ENCODE measurements around the gene PRR16.

Gene PRR16

DNA sequence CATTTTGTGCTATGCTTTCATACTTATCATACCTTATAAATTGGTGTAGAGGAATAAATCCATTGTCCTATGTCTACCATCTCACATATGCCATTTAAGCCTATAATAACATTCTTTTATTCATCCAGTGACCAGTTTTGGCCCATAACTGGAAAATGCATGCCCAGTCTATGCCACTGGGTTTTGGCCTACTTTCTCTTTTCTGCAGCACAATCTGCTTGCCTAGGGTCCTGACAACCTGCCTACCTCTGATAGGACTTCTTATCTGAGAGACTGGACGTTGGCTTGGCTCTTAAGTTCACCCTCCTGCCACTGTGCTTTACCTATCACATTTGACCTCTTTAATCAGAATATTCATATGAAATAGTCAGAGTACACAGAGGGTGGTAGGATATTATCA, 103.0 kb downstream of the PRR16 start:
- DNase-seq (ENCODE audit: low read depth in 2 of 2): no peak

DNA sequence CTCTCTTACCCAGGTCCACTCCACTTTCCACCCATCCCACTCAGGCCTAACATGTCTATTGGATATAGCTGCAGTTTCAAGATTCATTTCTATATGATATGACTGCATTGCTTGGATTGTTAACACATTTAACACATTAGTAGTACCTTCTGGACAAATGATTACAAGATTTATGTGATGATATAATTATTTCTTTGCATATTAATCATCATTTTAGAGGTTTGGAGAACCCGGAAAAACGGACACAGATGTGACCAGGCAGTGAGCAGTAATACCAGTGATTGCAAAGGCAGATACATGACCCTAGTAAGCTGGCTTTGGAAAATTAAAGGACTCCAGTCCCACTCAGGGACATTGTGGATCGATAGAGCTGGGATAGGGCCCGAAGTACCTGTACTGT, 103.8 kb downstream of the PRR16 start:
- DNase-seq (ENCODE audit: low read depth in 2 of 2): no peak

DNA sequence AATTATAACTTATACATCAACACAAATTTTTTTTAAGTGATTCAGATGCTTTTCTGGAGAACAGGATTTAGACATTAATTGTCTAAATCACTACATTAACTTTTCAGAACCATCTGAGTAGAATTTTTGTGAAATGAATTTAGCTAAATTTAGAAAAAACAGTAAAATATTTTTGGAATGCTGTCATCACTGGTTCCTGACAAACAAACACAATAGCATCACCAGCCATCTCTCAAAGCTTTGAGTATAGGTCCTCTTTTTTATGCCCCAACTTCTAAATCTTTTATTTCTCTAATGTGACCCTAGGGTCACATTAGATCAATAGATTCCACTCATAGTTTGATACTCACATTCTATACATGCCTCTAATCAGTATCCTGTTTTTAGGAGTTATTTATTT, 104.6 kb downstream of the PRR16 start:
- no peak for DNase-seq (ENCODE audit: low read depth in 2 of 2)

DNA sequence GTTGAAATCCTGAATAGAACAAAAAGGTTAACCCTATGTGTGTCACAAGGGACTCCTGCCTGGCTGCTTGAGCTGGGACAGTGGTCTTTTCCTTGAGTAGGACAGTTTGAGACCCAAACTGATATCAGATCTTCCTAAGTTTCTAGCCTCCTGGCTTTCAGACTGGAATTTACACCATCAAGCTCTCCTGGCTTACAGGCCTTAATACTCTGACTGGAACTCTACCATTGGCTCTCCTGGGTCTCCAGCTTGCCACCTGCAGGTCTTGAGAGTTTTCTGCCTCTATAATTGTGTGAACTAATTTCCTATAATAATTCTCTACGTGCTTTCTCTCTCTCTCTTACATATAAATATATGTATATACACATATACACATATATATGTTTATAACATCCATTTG, 112.5 kb downstream of the PRR16 start:
- no peak for DNase-seq (ENCODE audit: low read depth in 2 of 2)

DNA sequence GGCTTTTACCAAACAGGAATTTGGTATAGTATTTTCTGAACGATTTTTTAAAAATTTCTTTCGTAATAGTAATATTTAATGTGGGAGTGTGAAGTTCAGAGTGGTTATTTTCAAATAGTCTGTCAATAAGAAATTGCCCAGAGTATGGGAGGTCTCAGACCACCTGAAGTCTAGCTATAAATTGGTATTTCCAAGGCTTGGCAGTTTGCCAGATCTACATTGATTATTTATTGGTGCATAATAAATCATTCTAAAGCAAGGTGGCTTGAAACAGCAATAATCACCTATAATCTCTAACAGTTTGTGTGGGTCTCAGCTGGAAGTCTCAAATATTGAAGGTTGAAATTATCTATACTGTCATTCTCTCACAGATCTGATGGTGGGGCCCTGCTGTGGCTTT, 118.5 kb downstream of the PRR16 start:
- DNase-seq (ENCODE audit: low read depth in 2 of 2): no peak

DNA sequence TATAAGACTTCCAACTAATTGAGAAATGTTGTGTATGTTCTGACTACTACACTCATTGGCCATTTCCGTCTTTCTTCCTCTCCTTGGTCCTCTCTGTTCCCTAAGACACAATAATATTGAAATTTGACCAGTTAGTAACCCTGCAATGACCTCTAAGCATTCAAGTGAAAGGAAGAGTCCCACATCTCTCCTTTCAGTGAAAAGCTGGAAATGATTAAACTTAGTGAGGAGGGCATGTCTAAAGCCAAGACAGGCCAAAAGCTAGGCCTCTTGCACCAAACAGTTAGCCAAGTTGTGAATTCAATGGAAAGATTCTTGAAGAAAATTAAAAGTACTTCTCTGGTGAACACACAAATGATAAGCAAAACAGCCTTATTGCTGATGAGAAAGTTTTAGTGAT, 122.5 kb downstream of the PRR16 start:
- no peak for DNase-seq (ENCODE audit: low read depth in 2 of 2)

DNA sequence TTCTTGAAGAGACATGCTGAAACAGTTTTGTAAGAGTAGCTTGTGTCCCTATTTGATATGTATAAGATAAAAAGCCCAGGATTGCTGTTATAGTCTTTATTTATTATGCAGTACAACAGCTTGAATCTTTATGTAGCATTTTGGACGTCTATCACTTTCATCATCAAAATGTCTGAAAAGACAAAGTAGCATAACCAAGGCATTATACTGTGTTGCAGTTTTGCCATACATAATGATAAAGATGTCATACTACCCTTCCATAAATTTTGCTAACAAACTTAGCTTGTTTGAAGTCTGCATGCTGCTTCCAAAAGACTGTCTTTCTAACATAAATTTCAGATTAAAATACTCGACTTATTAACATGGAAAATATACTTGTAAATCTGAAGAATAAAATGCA, 127.8 kb downstream of the PRR16 start:
- no peak for DNase-seq (ENCODE audit: low read depth in 2 of 2)

DNA sequence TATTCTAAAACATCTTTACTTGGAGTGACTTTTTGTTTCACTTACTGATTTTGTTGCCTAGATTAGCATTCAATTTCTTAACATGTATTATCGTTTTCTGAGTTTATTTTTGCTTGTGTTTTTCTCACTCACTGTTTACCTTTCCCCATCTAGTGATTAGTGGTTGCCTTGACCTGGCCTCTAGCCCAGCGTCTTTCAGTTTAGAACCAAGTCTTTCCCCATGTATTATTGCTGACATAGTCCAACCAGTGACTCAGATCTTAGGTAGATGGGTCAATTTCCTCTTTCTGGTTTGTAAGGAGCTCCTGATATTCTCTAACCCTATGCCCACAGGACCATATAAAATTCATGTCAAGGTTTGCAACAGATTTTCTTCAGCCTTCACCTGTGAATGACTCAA, 135.5 kb downstream of the PRR16 start:
- DNase-seq (ENCODE audit: low read depth in 2 of 2): no peak

DNA sequence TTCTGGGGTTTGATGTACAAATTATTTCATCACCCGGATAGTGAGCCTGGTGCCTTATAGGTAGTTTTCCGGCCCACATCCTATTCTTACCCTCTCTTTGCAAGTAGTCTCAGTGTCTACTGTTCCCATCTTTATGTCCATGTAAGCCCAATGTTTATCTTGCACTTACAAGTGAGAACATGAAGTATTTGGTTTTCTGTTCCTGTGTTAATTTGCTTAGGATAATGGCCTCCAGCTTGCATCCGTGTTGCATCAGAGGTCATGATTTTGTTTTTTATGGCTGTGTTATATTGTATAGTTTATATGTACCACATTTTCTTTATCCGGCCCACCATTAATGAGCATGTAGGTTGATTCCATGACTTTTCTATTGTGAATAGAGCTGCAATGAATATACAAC, 136.5 kb downstream of the PRR16 start:
- no peak for DNase-seq (ENCODE audit: low read depth in 2 of 2)

DNA sequence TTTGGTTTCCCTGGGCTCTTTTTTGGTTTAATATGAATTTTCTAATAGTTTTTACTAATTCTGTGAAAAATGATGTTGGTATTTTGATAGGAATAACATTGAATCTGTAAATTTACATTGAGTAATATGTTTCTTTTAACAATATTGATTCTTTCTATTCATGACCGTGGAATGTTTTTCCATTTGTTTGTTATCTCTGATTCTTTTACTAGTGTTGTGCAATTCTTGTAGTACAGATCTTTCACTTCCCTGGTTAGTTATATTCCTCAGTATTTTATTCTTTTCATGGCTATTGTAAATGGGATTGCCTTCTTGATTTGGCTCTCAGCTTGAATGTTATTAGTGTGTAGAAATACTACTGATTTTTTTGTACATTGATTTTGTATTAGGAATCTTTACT, 137.9 kb downstream of the PRR16 start:
- no peak for DNase-seq (ENCODE audit: low read depth in 2 of 2)

DNA sequence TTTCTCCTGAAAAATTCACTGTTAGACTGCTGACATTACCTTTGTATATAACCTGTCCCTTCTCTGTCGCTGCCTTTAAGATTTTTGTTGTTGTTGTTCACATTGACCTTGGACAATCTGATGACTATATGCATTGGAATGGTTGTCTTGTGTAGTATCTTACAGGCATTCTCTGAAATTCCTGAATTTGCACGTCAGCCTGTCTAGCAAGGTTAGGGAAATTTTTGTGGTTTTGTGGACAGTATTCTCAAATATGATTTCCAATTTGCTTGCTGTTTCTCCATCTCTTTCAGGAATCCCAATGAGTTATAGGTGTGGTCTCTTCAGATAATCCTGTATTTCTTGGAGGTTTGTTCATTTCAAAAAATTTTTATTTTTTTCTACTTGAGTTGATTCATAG, 140.8 kb downstream of the PRR16 start:
- no peak for DNase-seq (ENCODE audit: low read depth in 2 of 2)

DNA sequence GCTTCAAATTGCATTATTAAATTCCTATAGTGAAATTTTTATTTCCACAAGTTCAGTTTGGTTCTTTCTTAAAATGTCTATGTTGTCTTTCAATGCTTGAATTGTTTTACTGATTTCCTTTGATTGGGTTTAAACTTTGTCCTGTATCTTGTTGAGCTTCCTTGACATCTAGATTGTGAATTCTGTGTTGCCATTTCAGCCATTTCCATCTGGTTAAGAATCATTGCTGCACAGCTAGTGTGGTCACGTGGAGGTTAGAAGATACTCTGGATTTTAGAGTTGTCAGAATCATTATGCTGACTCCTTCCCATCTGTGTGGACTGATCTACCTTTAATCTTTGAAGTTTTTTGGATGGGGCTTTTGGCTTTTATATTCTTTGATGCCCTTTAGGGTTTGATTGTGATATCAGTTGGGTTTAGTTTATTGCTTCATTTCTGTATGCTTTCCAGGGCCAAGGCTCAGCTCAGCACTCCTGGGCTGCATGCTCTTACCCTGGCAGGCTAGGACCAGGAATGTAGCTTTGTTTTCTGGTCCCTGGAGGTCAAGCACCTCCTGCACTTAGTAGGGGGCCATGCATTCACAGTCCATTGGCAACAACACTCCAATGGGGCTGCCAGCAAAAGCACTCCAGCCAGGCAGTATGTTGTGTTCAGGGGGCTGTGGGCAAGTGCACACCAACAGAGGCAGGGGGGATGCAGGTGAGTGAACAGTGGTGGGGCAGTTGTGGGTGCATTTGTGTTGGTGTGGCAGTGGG, 141.4 kb downstream of the PRR16 start:
- no peak for DNase-seq (ENCODE audit: low read depth in 2 of 2)

DNA sequence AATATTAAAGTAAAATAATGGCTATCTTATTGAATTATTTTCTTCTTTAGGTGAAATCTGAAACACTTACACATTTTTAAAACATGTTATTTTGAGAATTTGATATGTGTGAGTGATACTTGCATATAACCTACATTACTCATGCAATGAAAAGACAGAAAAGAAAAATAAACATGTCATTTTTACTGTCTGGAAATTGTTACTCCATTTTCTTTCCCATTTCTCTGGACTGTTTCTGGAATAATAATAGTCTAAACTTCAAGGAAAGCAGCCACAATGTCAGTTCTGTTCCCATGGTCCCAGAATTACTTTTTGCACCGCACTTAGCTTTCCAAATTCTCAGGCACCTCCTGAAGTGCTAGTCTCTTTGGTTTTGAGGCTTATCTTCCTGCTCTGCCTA, 145.5 kb downstream of the PRR16 start:
- no peak for DNase-seq (ENCODE audit: low read depth in 2 of 2)

DNA sequence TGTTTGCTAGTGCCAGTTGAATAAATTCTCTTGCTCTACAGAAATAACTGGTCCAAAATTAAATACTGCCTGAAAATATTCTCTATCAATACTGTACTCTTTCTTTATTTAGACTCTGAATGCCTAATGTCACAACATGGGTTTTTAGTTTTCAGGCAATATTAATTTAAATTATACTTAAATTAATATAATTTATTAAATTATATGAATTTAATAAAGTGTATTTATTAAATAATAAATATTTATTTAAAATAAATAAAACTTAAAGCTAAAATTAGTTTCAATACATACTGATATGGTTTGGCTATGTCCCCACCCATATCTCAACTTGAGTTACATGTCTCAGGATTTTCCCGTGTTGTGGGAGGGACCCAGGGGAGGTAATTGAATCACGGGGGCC, 146.0 kb downstream of the PRR16 start:
- no peak for DNase-seq (ENCODE audit: low read depth in 2 of 2)

DNA sequence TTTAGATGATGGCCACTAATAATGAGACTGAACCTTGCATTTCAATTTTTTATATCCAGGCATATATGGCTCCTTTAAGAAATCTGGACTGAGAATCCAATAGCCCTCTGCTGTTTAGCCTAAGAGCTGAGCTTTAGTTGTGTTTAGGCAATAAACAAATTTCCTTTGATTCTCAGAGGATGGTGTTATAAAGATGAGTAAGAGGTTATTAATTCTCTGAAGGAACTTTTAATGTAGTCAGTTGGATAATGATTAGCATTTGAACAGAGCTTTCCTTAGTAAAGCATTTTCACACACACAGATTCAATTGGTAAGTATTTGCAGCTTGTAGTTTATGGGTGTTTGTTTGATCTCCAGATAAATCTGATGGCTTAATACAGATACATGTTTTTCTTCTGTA, 149.6 kb downstream of the PRR16 start:
- no peak for DNase-seq (ENCODE audit: low read depth in 2 of 2)

DNA sequence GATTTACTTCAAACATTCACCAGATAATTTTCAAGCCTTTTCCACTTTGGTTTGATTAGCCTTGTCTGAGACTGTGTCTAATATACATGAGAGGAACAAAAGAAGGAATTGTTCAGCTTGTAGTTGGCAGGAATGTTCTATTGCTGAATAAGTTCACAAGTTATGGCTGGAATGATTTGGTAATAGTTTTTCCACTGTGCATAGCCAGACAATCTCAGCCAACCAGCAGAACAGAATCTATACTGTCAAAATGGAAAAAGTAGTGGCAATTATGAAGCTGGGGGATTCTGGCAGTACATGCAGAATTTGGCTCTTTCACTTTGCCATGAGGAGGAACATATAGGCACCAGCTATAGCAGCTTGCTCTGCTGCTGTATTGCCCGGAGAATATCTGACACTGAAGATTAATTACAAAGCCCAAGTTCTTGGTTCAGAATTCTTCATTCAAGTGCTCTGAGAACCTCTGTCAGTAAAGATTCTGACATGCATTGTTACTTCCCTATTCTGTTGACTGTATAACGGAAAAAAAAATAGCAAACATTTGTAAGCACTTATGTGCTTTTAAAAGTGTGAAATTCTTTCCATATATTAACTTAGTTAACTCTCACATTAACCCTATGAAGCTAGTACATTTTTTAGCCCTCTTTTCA, 150.6 kb downstream of the PRR16 start:
- DNase-seq (ENCODE audit: low read depth in 2 of 2): no peak

DNA sequence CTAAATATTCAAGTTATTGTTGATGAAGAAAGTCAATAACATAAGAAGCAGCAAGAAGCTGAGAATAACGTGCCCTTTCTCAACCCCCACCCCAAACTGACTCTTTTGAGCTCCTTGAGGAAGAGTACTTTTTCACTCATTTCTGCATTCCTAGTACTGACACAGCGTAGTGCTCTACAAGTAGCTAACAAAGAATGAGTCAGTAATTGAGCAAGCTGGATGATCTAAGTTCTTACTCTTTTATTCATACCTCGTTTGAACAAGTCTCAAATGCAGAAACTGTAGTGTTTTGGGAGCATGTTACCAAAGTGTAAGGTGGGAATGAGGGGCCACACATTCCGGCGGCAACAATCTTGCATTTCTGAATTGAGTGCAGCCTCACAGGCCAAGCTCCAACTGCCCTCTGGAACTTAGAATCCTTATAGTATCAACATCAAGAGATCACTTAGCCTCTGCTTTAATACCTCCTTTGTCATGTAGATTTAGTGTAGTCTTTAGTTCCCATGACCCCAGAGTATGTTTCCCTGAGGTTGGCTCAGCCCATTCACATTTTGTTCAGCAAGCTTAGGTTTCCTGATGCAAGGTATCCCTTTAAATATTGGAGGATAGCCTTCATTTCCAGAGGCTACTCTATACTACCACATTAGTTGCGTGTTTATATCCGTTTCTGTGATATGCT, 152.0 kb downstream of the PRR16 start:
- no peak for DNase-seq (ENCODE audit: low read depth in 2 of 2)

DNA sequence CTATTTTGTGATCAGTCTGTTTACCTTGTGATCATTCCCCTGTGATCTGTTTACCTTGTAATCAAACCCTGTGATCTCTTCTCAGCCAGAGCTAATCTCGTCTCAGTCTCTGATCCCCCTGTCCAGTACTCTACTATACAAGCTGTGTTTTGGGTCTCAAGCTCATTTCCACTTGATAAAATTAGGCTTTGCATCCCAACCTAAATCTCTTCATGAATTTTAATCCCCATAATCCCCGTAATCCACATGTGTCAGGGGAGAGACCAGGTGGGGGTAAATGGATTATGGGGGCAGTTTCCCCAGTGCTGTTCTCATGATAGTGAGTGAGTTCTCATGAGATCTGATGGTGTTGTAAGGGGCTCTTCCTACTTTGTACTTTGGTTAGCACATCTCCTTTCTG, 157.2 kb downstream of the PRR16 start:
- no peak for DNase-seq (ENCODE audit: low read depth in 2 of 2)

DNA sequence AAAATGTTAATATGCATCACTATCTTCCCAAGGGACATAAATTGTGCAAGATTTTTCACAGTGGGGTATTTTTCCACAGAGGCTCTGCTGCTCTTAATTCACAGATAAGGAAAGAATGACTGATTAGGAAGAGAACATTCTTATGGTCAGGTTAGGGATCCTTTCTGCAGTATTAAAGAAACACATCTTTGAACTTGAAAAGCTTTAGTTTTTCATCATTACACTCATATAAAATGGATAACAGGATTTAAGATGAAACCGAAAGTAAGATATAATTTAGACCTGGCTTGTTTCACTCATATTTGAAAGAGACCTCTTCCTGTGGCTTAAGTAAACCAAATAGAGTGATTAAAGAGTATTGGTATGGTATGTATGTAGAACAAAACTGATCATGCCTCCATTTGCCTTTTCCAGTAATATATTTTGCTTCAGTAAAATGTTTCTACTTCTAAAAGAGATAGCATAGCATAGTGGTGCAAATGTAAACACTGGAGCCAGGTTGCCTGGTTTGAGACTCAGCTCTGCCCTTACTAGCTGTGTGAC, 160.0 kb downstream of the PRR16 start:
- DNase-seq (ENCODE audit: low read depth in 2 of 2): no peak

DNA sequence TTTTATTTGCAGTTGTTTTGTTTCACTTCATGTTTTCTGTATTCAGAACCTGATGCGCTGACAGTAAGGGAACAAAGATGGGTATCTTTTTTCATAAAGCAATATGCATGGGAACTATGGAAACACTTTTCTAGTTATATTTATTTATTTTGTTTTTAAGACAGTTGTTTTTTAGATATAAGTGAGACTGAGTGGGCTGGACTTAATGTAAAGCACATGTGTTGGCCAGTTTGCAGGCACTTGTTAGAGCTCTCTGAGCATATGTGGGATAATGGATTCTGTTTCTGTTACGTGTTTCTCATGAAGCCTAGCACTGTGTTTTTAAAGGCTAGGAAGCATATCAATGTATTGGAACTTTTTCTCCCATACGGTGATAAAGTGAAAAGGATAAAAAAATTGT, 164.1 kb downstream of the PRR16 start:
- DNase-seq (ENCODE audit: low read depth in 2 of 2): no peak

DNA sequence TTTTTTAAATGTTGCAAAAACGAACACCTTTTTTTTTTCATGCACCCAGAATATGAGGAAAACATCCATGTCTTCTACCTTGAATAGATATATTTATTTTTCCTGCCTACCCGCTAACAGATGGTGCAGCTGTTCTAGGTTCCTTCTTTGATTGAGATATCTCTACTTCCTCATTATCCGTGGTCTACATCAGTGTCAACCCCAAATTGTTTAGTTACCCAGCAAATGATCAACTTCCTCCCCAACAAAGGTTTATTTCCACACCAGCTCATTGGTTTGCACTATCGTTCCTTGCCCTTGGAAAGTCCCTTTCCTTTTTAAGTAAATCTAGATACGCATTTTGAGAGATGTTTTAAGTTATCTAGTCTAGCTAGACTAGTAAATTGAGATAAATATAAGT, 166.4 kb downstream of the PRR16 start:
- no peak for DNase-seq (ENCODE audit: low read depth in 2 of 2)

DNA sequence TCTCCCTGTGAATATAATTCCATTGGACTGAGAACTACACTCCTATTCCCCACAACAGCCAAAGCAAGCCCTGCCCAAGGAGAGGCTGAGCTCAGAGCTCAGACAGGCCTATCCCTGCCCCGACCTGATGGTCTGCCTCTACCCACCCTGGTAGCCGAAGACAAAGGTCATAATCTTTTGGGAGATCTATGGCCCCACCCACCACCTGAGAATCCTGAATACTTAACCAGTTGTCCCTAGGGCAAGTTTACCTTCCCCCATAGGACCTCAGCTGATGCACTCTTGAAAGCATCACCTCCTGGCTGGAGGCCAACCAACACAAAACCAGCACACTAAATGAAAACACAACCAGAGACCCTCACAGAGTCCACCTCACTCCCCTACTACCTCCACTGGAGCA, 167.5 kb downstream of the PRR16 start:
- no peak for DNase-seq (ENCODE audit: low read depth in 2 of 2)

DNA sequence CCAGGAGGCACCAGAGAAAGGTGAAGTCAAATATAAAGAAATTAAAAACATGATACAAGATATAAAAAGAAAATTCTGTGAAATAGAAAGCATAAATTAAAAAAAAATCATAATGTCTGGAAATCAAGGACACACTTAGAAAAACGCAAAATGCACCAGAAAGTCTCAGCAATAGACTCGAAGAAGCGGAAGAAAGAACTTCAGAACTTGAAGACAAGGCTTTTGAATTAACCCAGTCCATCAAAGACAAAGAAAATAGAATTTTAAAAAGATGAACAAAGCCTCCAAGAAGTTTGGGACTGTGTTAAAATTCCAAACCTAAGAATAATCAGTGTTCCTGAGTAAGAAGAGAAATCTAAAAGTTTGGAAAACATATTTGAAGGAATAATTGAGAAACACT, 168.3 kb downstream of the PRR16 start:
- no peak for DNase-seq (ENCODE audit: low read depth in 2 of 2)

Measured in stimulated activated CD8-positive, alpha-beta memory T cell treated with anti-CD3 and anti-CD28 coated beads, Interleukin-2, amount 100 ng/mL, for 48 hours (primary cell).